HG02885 (cell line): Measurements from ENCODE around the gene ADAMTS15.
A peak's percentile ranks its signal among the peaks of the same experiment; 100 is the strongest.

Experiments used
- ATAC-seq: cut with Tn5 transposase; IDR thresholded peaks from one replicate; pipeline ENCODE4 v1.9.1; 2021; ENCODE audit warnings: mild to moderate bottlenecking; ENCODE audit not compliant: unreplicated experiment, poor library complexity

The ADAMTS15 gene

GRCh38 chr11:130416530-130416882, 31.9 kb upstream of the ADAMTS15 start:
- no peak for ATAC-seq

GRCh38 chr11:130416906-130417305, 31.5 kb upstream of the ADAMTS15 start:
- no peak for ATAC-seq

GRCh38 chr11:130418210-130418609, 30.2 kb upstream of the ADAMTS15 start:
- ATAC-seq, result no peak

- no peak for ATAC-seq
Observed at GRCh38 chr11:130418756-130419155, 29.7 kb upstream of the ADAMTS15 start.

- ATAC-seq, result no peak
Observed at GRCh38 chr11:130420478-130421198, 27.8 kb upstream of the ADAMTS15 start.

GRCh38 chr11:130421199-130421585, 27.3 kb upstream of the ADAMTS15 start:
- no peak for ATAC-seq

GRCh38 chr11:130421697-130422096, 26.7 kb upstream of the ADAMTS15 start:
- no peak for ATAC-seq

GRCh38 chr11:130422251-130422995, 26.0 kb upstream of the ADAMTS15 start:
- ATAC-seq, result no peak

GRCh38 chr11:130423541-130424142, 24.8 kb upstream of the ADAMTS15 start:
- ATAC-seq, result no peak

- no peak for ATAC-seq
Observed at GRCh38 chr11:130424613-130425140, 23.8 kb upstream of the ADAMTS15 start.

GRCh38 chr11:130425156-130425555, 23.3 kb upstream of the ADAMTS15 start:
- no peak for ATAC-seq

- ATAC-seq, result no peak
Observed at GRCh38 chr11:130426223-130426836, 22.1 kb upstream of the ADAMTS15 start.

- ATAC-seq, result no peak
Observed at GRCh38 chr11:130426837-130427341, 21.6 kb upstream of the ADAMTS15 start.

- no peak for ATAC-seq
Observed at GRCh38 chr11:130427581-130428315, 20.7 kb upstream of the ADAMTS15 start.

- ATAC-seq, result no peak
Observed at GRCh38 chr11:130428316-130429119, 19.9 kb upstream of the ADAMTS15 start, which contains the start of gene ADAMTS8. ADAMTS8 (minus strand) TSS chr11:130428609; CDS start chr11:130428286, 323 bp downstream.

GRCh38 chr11:130429120-130429681, 19.2 kb upstream of the ADAMTS15 start:
- ATAC-seq, result no peak

- ATAC-seq, result no peak
Observed at GRCh38 chr11:130429983-130430382, 18.5 kb upstream of the ADAMTS15 start.

- ATAC-seq, result peak; percentile 58
Observed at GRCh38 chr11:130431331-130431773, 17.1 kb upstream of the ADAMTS15 start.

- no peak for ATAC-seq
Observed at GRCh38 chr11:130431801-130432200, 16.6 kb upstream of the ADAMTS15 start.
